HG02763 (cell line): ENCODE results near the gene SLC6A9.

ENCODE experiments used
- ATAC-seq: cut with Tn5 transposase; IDR thresholded peaks from one replicate; pipeline ENCODE4 v1.9.1; 2021; ENCODE audit warnings: mild to moderate bottlenecking, moderate library complexity; ENCODE audit not compliant: unreplicated experiment

SLC6A9 gene

GRCh38 chr1:44049839-44050238 lies 18.6 kb upstream of the SLC6A9 start:
- ATAC-seq: no peak

- no peak for ATAC-seq
These were observed 17.4 kb upstream of the SLC6A9 start for GRCh38 chr1:44048532-44049215.

GRCh38 chr1:44047131-44047530 lies 15.9 kb upstream of the SLC6A9 start:
- no peak for ATAC-seq

DNA sequence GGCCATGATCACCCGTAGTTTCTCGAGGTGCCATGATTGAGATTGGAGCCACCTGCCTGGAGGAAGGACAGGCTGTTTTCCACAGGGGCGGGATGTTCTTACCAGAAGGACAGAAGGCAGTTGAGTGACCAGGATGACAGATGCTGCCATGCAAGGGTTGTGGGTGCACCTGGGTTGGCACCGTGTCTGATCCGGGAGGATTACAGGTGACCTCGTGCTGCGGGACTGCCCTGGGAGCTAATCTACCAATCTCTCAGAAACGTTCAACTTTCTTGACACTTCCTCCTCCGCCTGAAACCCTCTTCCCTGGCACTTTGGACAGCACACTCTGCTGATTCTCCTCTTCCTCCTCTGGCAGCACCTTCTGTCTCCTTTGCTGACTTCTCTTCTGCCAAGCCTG lies 13.8 kb upstream of the SLC6A9 start:
- no peak for ATAC-seq

DNA sequence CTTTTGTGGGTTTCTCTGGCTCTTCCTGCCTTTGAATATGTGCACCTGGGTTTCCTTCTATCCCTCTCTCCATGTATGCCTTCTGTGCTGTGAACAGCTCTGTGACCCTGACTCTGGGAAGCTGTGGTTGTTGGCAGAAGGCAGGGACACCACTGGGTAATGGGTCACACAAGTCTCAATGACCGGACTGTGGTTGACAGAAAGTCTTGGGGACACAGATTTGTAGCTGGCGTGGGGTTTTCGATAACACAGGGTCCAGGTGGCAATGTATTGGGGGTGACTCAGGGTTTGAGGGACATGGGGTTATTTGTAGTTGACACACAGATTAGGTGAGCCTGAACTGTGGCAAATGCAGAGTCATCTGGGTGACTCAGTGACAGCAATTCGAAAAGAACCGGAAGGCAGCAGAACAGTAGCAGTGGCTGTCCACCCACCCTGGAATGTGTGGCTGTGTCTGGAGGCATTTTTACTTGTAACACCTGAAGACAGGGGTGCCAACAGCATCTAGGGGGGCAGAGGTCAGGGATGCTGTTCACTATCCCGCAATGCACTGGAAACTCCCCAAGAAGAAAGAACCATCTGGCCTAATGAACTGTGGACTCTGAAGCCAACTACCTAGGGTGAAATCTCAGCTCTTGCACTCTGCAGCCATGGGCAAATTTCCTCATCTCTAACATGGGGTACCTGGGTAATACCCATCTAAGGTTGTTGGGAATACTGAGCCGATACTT lies 13.0 kb upstream of the SLC6A9 start:
- no peak for ATAC-seq

DNA sequence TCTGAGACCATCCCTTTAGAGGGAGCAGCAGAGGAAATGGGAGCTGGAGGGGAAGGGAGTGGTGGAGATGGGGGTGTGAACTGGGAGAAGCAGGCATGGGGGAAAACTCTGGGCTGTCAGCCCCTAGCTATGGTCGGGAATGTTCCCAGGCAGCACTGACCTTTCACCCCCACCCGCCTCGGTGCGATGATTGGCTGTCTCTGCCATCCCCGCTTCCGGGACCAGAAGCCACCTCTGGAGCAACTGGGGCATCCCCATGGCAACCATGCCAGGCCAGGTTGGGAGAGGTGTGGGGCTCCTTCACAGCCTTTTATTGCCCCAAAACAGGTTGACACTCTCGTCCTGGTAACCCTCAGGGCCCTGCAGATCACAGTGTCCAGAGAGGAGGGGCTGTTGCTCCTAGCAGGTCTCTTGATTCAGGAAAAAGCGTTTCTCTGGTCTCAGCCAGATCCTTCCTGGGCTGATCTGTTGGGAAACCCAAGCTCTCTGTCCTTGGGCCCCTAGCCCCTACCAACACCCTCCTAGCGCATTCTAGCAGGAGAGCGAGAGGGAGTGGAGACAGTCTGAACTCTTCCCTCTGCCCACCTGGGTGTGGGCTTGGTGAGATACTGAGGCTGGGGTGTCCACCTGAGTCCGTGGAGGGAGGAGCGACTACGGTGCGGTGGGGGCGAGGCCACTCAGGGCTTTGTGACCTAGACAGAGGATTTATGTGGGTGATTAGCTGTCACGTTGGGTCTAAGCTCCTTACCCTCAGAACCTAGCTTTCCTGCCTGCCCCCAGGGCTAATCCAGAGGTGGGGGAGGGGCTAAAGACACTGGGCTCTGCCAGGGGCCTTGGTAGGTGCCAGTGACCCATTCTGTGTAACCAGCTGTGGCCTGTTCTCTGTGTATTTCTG lies 12.2 kb upstream of the SLC6A9 start:
- ATAC-seq: no peak

- ATAC-seq: no peak
These were observed 9.6 kb upstream of the SLC6A9 start for GRCh38 chr1:44040846-44041245.

DNA sequence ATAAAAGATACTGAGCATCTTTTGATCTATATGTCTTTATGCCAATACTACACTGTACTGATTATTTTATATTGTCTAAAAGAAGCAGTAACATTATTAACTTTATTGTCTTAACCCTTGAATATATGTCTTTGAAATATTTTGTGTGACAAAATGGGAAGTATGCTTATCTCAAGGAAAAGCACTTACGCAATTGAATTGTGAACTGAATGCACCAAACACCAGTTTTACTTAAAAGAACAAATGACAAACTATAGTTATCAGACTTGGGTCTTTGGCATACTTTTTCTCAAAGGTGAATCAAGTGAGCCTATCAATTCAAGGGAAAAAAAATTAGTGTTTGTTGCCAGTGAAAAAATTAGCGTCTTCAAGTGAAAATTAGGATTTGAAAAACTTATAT lies 9.2 kb upstream of the SLC6A9 start:
- no peak for ATAC-seq

- no peak for ATAC-seq
These were observed 7.8 kb upstream of the SLC6A9 start for GRCh38 chr1:44038876-44039657.

GRCh38 chr1:44037154-44037553 lies 5.9 kb upstream of the SLC6A9 start:
- ATAC-seq: no peak

- no peak for ATAC-seq
These were observed 5.3 kb upstream of the SLC6A9 start for GRCh38 chr1:44036409-44037139.

GRCh38 chr1:44035726-44036408 lies 4.6 kb upstream of the SLC6A9 start:
- ATAC-seq: no peak

- no peak for ATAC-seq
These were observed 3.9 kb upstream of the SLC6A9 start for GRCh38 chr1:44034976-44035716.

DNA sequence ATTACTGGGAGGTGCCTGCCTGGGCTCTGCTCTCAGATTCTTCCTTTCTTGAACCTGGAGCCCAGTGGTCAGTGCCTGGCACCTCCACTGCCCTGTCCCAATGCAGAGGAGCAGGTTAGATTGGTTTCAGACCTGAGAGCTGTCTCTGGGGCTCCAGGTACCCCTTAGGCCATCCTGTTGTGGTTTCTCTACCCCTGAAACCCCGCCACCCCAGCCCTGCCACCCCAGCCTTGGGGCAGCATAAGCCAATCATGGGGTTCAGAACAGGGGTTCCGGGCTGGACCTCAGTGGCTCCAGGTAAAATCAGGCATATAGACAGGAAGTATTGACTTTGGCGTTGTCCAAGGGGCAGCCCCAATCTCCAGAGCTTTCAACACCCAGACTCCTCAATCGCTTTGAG lies 3.2 kb upstream of the SLC6A9 start:
- no peak for ATAC-seq

- ATAC-seq: no peak
These were observed 2.5 kb upstream of the SLC6A9 start for GRCh38 chr1:44033756-44034155.

GRCh38 chr1:44033041-44033575 lies 1.8 kb upstream of the SLC6A9 start:
- no peak for ATAC-seq

GRCh38 chr1:44032170-44032790 lies 1.0 kb upstream of the SLC6A9 start:
- ATAC-seq: no peak

GRCh38 chr1:44030605-44031251 lies 534 bp downstream of the SLC6A9 start:
- ATAC-seq: peak; percentile 6
